NCI-H2107 treated with DMSO at 0.1 percent for 48 hours (cell line): Measurements from ENCODE around the gene TMEM63A.
"Not testable (repeated sequence)": the region's sequence is repeated elsewhere in the genome, so short reads cannot be mapped to it uniquely, and the experiment has no call there.

Experiments used
- DNase-seq: peaks from one replicate; lab custom pipeline; 2025; ENCODE audit not compliant: unreplicated experiment; lab: John Stamatoyannopoulos, UW

Gene TMEM63A

DNA sequence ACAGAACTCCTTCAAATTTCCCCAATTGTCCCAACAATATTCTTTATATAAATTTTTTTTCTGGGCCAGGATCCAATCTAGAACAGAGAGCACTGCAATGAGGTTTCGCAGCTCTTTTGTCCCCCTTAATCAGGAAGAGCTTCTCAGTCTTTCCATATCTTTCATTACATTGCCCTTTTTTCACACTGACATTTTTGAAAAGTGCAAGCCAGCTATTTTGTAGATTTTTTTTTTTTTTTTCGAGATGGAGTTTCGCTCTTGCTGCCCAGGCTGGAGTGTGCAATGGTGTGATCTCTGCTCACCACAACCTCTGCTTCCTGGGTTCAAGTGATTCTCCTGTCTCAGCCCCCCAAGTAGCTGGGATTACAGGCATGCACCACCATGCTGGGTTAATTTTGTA, 75.4 kb downstream of the TMEM63A start:
- DNase-seq: not testable (repeated sequence)

DNA sequence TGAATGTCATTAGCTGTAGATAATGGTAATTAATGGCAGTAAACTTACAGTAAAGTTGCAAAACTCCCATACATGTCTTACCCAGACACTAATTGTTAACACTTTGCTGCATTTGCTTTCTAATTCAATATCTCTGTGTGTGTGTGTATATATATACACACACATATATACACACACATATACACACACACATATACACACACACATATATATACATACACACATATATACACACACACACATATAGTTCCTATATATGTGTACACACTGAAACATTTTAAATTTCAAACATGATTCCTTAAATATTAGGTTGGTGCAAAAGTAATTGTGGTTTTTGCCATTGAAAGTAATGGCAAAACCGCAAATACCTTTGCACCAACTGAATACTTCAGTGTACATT, 75.9 kb downstream of the TMEM63A start:
- DNase-seq: no peak

DNA sequence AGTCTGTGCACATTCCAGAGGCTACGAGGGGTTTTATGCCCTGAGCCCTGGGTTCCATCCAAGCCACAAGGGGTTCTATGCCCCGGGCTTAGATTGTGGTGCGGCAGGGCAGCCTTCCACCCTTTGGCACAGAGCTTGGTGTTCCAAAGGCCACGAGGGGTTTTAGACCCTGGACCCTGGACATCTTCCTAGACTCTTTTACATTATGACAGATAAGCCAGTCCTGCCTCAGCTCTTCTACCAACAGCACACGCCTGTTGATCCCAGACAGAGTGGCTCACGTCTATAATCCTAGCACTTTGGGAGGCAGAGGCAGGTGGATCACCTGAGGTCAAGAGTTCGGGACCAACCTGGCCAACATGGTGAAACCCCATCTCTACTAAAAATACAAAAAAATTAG, 81.0 kb downstream of the TMEM63A start:
- DNase-seq: not testable (repeated sequence)

DNA sequence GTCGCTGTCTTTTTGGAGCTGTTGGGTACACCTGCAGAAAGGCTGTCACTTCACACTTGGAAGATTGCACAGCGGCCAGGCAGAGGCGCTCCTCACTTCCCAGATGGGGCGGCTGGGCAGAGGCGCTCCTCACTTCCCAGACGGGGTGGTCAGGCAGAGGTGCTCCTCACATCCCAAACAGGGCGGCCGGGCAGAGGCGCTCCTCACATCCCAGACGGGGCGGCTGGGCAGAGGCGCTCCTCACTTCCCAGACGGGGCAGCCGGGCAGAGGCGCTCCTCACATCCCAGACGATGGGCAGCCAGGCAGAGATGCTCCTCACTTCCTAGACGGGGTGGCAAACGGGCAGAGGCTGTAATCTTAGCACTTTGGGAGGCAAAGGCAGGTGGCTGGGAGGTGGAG, 86.1 kb downstream of the TMEM63A start:
- DNase-seq: not testable (repeated sequence)
